DMS53 treated with DMSO at 0.1 percent for 48 hours (cell line): ENCODE measurements around the gene TOX2.
A peak's percentile ranks its signal among the peaks of the same experiment; 100 is the strongest.

Source experiments
- DNase-seq: peaks from one replicate; lab custom pipeline; 2025; ENCODE audit not compliant: unreplicated experiment; lab: John Stamatoyannopoulos, UW

TOX2 gene

GRCh38 chr20:44016525-44016924, 101.9 kb downstream of the TOX2 start:
- DNase-seq: no peak

GRCh38 chr20:44017211-44017610, 102.6 kb downstream of the TOX2 start:
- DNase-seq: no peak

DNA sequence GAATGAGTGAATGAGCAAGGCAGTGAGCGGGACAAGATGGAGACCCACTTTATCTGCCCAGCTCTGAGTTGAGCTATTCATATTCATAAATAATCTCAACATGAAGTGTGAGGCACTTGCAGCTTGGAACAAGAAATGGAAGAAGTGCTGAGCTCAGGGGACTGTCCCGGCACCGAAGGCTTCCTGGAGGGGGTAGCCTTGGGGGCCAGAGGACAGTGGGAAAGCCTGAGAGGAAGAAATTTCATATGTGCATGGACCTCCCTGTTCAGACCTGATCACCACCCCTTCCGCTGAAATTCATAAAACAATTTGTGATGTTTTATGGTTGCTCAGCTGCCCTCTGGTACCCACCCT, 103.2 kb downstream of the TOX2 start:
- no peak for DNase-seq

DNA sequence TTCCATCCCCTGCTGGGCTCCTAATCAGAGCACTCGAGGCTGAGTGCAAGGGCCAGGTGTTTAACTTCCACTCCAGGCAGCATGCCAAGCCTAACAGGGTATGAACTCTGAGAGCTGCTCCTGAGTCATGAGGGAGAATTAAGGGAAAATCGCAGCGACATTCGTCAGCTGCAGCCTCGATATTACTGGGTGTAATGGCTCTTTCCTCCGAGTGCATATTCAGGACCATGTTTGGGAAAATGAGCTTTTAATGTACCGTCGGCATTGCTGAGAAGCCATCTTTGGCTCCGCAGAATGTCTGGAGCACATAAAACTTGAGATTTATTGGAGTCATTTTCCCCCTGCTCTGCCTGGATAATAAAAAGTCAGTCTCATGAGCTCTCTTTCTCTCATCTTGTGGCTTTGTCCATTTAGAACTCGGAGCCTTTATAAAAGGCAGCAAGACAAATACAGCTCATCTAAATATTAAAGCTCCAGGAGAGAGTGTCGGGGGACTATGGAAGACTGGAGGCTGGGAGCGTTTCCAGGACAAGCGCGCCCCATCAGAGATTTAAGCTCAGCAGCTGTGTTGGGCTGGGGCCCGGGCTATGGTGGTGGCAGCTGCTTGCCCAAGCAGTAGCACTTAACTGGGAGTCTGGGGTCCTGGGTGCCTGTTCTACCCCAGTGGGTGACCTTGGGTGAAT, 103.7 kb downstream of the TOX2 start:
- DNase-seq: peak; percentile 81

- DNase-seq: no peak
Measured at GRCh38 chr20:44018942-44019637, 104.4 kb downstream of the TOX2 start.

DNA sequence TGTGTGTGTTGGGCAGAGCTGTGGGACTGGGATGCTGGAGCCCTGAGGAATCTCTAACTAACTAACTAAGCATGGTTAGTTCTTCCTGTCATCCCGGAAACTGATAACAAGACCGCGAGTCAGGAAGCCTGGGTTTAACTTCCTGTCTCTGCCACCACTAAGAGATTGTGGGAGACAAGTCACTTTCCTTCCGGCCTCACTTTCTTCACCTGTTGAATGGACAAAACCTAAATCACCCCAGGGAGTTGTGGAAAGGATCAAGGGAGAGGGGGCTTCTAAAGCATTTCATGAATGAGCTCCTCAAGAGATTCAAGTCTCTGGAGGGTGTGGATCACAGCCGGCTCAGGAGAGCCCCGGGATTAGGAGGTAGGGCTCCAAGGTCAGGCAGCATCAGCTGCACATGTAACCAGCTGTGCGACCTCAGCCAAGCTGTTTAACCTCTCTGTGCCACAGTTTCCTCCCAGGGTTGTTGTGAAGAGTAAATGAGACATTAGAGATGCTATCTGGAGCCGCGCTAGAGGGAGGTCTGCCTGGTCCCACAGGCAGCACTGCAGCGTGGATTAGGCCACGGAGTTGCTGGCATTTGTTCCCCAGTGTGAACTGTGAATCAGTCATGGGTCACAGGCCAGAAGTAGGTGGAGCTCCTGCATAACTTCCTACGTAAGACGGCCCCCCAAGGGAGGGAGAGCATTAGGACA, 105.1 kb downstream of the TOX2 start:
- no peak for DNase-seq

DNA sequence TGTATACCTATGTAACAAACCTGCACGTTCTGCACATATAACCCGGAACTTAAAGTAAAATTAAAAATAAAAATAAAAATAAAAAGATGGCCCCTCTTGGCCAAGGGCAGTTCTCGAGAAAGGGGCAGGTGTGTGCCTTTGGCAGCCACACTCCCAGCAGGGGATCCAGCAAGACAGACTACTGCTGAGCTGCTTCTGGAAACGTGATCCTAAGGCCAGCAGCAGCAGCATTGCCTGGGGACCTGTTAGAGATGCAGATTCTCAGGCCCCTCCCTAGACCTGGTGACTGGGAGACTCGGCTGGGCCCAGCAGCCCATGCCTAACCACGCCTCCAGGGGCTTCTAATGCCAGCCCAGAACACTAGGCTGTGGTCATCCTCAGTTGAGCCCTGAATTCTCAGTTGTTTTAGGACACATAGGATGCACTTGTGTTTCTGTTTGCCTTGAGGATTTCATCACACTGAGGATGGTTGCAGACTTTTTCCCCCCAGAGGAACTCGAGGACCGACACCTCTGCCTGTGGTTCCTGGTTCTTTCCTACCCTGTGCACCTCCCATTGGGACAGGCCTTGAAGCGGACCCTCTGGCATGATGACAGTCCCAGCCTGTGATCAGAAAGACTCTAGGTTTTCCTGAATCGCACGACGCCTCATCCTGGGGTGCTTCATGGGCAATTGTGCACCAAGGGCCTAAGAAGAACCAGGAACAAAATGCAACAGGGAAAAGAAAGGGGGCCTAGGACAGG, 105.9 kb downstream of the TOX2 start:
- no peak for DNase-seq

GRCh38 chr20:44021186-44021585, 106.5 kb downstream of the TOX2 start:
- no peak for DNase-seq

GRCh38 chr20:44021900-44022299, 107.2 kb downstream of the TOX2 start:
- no peak for DNase-seq

- DNase-seq: no peak
Measured at GRCh38 chr20:44022464-44022863, 107.8 kb downstream of the TOX2 start.

DNA sequence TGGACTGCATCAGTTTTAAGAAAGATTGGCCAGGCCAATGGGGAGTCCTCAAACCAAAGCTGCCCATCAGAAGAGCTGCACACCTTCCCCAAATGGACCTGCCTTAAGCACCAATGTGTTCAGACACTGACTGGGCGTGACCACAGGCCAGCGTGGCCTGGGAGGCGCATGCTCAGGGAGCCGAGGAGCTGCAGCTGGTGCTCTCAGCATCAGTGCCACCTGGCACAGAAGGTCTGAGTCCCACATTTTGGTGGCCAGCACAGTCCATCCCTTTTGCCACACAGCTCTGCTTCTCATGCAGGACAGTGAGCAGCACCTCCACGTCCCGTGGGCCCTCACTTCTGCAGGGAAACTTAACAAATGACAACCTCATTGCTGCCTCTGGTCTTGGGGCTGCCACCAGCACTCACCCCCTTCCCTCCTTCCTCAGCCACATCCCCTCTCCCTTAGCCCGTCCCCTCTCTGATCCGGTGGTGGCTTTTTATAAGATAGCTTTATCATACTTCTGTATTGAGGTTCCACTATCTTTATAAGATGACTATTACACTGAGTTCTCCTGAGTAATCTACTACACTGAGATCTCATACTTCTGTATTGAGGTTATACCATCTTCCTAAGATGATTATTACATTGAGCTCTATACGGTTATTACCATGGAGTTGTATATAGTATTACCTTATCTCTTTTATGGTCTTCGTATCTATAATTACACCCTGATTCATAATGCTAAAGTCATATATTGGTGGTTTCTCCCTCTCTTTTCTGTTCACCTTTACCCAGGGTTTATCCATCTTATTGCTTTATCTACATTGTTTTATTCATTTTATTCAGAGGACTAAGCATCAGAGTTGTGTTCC, 109.1 kb downstream of the TOX2 start:
- no peak for DNase-seq

DNA sequence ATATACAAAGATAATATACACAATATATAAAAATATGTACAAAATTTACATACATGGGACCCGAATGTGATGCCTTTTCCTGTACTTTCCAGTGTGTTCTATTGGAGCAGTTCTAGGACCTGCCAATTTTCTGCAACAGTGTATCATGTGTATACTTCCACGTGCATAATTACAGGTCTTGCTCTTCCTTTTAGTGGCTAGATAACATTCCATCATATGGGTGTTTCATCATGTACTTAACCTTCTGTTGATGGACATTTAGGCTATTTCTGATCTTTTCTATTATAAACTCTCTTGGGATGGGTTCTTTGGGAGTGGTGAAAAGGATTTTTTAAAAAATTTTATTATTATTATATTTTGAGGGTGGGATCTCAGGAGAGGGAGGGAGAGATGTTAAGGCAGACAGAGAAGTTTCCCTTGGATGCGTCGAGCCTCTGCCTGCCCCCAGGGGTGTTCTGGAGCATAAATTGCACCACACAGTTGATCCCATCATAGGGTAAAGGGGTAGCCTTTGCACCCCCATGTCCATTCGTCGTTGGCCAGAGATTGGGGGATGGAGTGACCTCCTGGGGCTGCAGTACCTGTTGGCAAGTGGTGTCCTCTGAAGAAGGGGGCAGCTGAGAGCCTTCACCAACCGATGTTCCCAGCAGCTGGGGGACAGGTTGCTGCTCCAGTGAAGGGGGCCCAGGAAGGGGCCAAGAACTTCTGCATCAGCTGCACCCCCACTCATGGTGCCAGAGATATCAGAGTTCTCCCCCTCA, 110.3 kb downstream of the TOX2 start:
- no peak for DNase-seq

DNA sequence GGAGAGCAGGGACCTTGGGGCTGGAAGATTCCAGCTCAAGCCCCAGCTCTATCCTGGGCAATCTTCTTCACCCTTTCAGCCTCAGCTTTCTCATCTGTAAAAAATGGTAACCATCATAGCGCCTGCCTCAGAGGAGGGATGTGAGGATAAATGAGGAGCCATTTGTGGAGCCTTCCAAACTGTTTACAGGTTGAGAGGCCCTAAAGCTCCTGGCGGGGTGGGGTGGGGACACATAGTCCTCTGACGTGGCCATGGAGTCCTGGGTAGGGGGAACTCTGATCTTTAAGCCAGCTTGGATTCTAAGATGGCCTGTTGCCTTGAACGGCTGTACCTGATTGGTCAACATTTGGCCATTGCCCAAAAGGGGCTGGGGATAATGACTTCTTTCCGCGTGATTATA, 111.1 kb downstream of the TOX2 start:
- DNase-seq: no peak

DNA sequence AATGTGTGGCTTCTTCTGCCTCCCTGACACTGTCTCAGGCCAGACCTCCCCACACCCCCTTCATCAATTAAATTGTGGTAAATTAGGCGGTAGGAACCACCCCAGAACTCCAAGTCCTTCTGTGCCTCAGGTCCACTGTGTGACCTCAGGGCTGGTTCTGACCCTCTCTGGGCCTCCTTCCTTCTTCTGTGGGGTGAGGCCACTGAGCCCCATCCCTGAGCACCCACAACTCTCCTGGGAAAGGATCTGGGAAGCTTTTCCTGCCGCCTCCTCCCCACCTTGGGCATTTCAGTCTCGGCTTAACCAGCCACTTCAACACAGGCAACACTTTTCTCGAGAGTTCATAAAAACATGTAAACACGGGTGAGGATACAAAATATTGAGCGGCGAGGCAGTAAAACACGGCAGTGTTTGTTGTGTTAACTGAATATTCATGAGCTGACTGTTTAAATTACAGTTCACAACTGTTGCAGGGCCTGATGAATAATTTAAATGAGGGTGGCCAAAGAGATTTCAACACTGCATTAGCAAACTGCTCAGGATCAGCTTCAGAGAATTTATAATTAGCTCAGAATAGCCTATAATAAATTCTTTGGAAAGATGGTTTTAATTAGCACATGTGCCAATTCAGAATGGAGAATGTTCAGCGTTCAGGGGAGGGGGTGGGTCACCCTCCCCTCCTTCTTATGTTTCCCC, 112.1 kb downstream of the TOX2 start:
- DNase-seq: no peak

GRCh38 chr20:44027343-44028002, 112.8 kb downstream of the TOX2 start:
- DNase-seq: no peak

- no peak for DNase-seq
Measured at GRCh38 chr20:44028003-44028730, 113.5 kb downstream of the TOX2 start.

- no peak for DNase-seq
Measured at GRCh38 chr20:44028868-44029847, 114.5 kb downstream of the TOX2 start.
